Liver (tissue), 3 donors: ENCODE data around the gene TXNRD2.

Experiments used
- ATF3 ChIP-seq: IDR thresholded peaks from 2 replicates; pipeline ENCODE4 v1.6.1; 2016; ENCODE audit warnings: antibody characterized with exemption
- CTCF ChIP-seq: fragments of 150-350 bp; IDR thresholded peaks from 2 replicates; pipeline ENCODE4 v1.5.1; 2017; ENCODE audit warnings: improper control_type of control experiment, low read depth, low read length; ENCODE audit not compliant: missing input control
- EGR1 ChIP-seq, 2 donors: IDR thresholded peaks; 2 replicates each; pipeline ENCODE4 v1.6.1; 2016 to 2018; ENCODE audit warnings: antibody characterized with exemption in 2 of 2, low read depth in 2 of 2
- FOXA1 ChIP-seq: IDR thresholded peaks from 2 replicates; pipeline ENCODE4 v1.6.1; 2016; ENCODE audit warnings: antibody characterized with exemption
- JUND ChIP-seq, 2 donors: IDR thresholded peaks; 2 replicates each; pipeline ENCODE4 v1.6.1; 2016; ENCODE audit warnings: antibody characterized with exemption in 2 of 2
- MAX ChIP-seq: IDR thresholded peaks from 2 replicates; pipeline ENCODE4 v1.6.1; 2016; ENCODE audit warnings: antibody characterized with exemption
- NR2F2 ChIP-seq: IDR thresholded peaks from 2 replicates; pipeline ENCODE4 v1.6.1; 2016; ENCODE audit warnings: antibody characterized with exemption
- RAD21 ChIP-seq, 2 donors: IDR thresholded peaks; 2 replicates each; pipeline ENCODE4 v1.6.1; 2016; ENCODE audit warnings: antibody characterized with exemption in 2 of 2, mild to moderate bottlenecking in 2 of 2
- REST ChIP-seq: IDR thresholded peaks from 2 replicates; pipeline ENCODE4 v1.6.1; 2016; ENCODE audit warnings: antibody characterized with exemption, mild to moderate bottlenecking
- RXRA ChIP-seq, 2 donors: IDR thresholded peaks; 2 replicates each; pipeline ENCODE4 v1.6.1; 2017 to 2018; ENCODE audit warnings: antibody characterized with exemption in 2 of 2, mild to moderate bottlenecking in 1 of 2
- SP1 ChIP-seq: IDR thresholded peaks from 2 replicates; pipeline ENCODE4 v1.6.1; 2018; ENCODE audit warnings: antibody characterized with exemption, mild to moderate bottlenecking
- TAF1 ChIP-seq: conservative IDR thresholded peaks from 2 replicates; pipeline ENCODE4 v1.6.1; 2016; ENCODE audit warnings: antibody characterized with exemption, mild to moderate bottlenecking
- YY1 ChIP-seq: IDR thresholded peaks from 2 replicates; pipeline ENCODE4 v1.6.1; 2016; ENCODE audit warnings: antibody characterized with exemption, mild to moderate bottlenecking
- donor health status: healthy.
- donor health status: healthy.

- TF ChIP-seq EGR1 (IDR thresholded peaks at IDR 0.05; ENCODE audit: low read depth in 2 of 2) (no peak), YY1 (no peak), SP1 (peak; percentile 52), CTCF (no peak), NR2F2 (no peak), JUND (IDR thresholded peaks at IDR 0.05) (no peak), REST (peak; percentile 18), MAX (no peak), TAF1 (no peak), ATF3 (no peak), RAD21 (IDR thresholded peaks at IDR 0.05) (no peak), FOXA1 (peak; percentile 49), RXRA (IDR thresholded peaks at IDR 0.05) (peak in 1 of 2 donors; percentile 31)
Observed at GRCh38 chr22:19951346-19951745, 9.7 kb upstream of the TXNRD2 start.
